Mucosa of descending colon (tissue), 3 donors: ENCODE data around the gene EPX. TPM values are rescaled to one million over a fixed set of nuclear protein-coding genes. Genes with fewer than 3 reads are reported as not detected.

Experiments
- ATAC-seq: fragments of 200-7000 bp; cut with Tn5 transposase; one replicate; pipeline ENCODE4 v1.9.1; 2020; ENCODE audit warnings: mild to moderate bottlenecking, moderate library complexity
- DNase-seq, 3 donors: peaks; one replicate each; pipeline ENCODE4 v3.0.0-alpha.2; 2020
- H3K36me3 ChIP-seq: fragments of 200-600 bp; one replicate; pipeline ENCODE4 v1.8.0; 2021; ENCODE audit warnings: low read depth, mild to moderate bottlenecking
- H3K4me1 ChIP-seq: fragments of 200-600 bp; one replicate; pipeline ENCODE4 v1.8.0; 2021; ENCODE audit warnings: low read depth, mild to moderate bottlenecking
- H3K4me3 ChIP-seq: fragments of 200-600 bp; one replicate; pipeline ENCODE4 v1.8.0; 2021; ENCODE audit warnings: mild to moderate bottlenecking
- H3K9me3 ChIP-seq: fragments of 200-600 bp; one replicate; pipeline ENCODE4 v1.8.0; 2021; ENCODE audit warnings: mild to moderate bottlenecking
- intact Hi-C, 2 donors: fragments of 100-400 bp; cut with DNase I in 1 of 2; cut with micrococcal nuclease in 1 of 2; formaldehyde crosslinking; loops; one replicate each; pipeline versions ENCODE4 v1.11.0 to v1.11.1; 2022; cut with DNase I, micrococcal nuclease
- total RNA-seq, 3 donors: library from RNA; stranded (reverse); fragmentation: NEBNext Ultra II Directional in 2 of 3; extraction: Animal tissue kit (Norgen Biotek cat#: 25700) in 2 of 3; gene quantifications; one replicate each; pipeline versions ENCODE4 v1.2.1 to v1.2.4, GENCODE V29; 2021 to 2023
- TF ChIP-seq, protein P1 (sequence below): fragments of 200-600 bp; IDR thresholded peaks from one replicate; pipeline ENCODE4 v1.8.0; 2022; ENCODE audit warnings: antibody characterized with exemption, mild to moderate bottlenecking
- donor health status: DM: no; HTN: no; CAD: no; lungs with moderate emphysema.
- donor health status: DM: no; HTN: no; CAD: no.
- donor health status: DM: no; HTN: yes; CAD: no.

Gene EPX
- total RNA-seq, 3 donors from 2014 or later = not detected

DNA sequence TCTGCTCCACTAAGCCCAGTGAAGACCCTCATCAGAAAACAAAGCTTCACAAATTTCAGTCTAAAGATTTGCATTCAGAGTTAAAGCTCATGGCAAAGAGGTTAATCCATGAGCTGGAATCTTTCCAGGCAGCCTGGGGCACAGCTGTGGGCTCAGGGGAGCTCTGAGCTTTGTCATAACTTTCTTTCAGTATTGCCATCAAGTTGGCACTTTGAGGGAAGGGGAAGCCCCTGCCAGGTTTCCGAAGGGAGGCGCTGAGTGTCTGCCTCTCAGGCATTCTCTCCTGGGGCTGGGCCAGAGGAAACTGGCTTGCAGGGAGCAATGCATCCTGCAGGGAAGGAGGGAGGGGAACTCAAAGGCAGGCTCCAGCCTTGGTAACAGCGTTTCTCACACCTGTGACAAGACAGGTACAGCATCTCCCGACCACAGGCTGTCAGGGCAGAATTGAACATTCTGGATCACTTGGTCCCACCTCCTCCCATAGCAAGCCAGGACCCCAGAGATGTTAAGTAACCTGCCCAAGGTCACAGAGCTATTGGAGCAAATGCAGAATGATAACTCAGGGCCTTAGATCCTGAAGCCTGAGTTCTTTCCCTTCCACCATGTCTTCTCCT lies 49.8 kb downstream of the EPX start:
- TF ChIP-seq, protein P1, sequence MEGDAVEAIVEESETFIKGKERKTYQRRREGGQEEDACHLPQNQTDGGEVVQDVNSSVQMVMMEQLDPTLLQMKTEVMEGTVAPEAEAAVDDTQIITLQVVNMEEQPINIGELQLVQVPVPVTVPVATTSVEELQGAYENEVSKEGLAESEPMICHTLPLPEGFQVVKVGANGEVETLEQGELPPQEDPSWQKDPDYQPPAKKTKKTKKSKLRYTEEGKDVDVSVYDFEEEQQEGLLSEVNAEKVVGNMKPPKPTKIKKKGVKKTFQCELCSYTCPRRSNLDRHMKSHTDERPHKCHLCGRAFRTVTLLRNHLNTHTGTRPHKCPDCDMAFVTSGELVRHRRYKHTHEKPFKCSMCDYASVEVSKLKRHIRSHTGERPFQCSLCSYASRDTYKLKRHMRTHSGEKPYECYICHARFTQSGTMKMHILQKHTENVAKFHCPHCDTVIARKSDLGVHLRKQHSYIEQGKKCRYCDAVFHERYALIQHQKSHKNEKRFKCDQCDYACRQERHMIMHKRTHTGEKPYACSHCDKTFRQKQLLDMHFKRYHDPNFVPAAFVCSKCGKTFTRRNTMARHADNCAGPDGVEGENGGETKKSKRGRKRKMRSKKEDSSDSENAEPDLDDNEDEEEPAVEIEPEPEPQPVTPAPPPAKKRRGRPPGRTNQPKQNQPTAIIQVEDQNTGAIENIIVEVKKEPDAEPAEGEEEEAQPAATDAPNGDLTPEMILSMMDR = no peak
- ATAC-seq = no peak
- no peaks in the 10 kb centered on the region for H3K9me3 ChIP-seq
- intact Hi-C loops = no loop called here
- no peaks in the 10 kb centered on the region for H3K36me3 ChIP-seq
- H3K4me3 ChIP-seq = no peak overlapping the region
- H3K4me1 ChIP-seq = no peaks in the 10 kb centered on the region
- DNase-seq = no peak

DNA sequence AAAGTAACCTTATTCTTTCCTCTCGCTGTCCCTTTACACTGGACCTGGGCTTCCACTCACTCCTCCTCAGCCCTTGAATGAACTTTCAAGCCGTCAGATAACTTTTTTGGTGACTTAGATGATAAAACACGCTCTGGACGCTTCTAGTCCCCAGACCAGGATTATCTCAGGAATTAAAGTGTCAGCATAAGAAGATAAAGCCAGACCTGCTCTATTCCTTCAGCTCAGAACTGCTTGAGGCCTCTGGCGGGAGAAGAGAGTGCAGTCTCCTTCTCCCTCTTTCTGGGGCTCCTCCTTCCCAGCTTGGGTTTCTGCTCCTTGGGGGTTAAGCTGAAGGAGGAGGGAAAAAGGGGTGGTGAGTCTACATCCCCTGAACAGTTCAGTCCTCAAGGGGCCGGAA lies 52.4 kb downstream of the EPX start:
- intact Hi-C loops = no loop called here
- Histone ChIP-seq H3K4me3 (no peak overlapping the region), H3K4me1 (peaks cover 6% of the 10 kb centered on the region), H3K36me3 (no peaks in the 10 kb centered on the region), H3K9me3 (no peaks in the 10 kb centered on the region)
- ATAC-seq (no peak), DNase-seq (no peak)
- TF ChIP-seq, protein P1 = no peak

GRCh38 chr17:58245428-58246103 lies 53.0 kb downstream of the EPX start:
- Histone ChIP-seq H3K9me3 (no peaks in the 10 kb centered on the region), H3K4me3 (no peak overlapping the region), H3K4me1 (peaks cover 6% of the 10 kb centered on the region), H3K36me3 (no peaks in the 10 kb centered on the region)
- ATAC-seq (peak; percentile 37), DNase-seq (no peak)
- intact Hi-C loops = no loop called here
- TF ChIP-seq, protein P1 = no peak

DNA sequence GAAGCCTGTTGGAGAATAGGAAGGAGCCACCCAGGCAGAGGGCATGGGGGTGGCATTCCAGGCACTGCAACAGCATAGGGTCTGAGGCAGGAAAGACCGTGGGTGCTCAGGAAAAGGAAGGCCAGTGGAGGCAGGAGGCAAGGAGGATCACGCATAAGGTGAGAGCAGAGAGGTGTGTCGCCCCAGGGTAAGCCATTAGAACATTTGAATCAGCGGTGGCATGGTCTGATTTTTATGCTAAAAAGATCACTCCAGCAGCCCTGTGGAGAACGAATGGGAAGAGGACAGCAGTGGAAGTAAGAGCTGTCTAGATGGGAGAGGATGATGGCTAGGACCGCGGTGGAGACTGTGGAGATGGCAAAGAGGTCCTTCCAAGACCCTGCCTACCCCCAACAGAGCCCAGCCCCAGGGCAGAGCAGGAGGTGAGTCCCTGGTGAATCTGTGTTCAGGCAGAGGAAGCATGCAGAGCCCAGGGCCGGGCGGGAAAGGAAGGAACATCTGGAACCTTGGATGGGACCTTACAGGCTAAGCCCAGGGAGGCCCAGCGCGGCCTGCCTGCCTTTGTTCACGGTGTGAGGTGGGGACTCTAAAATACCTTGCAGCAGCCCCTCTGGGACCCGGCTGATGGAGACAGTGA lies 53.7 kb downstream of the EPX start:
- Histone ChIP-seq H3K9me3 (no peaks in the 10 kb centered on the region), H3K4me3 (no peak overlapping the region), H3K4me1 (peaks cover 6% of the 10 kb centered on the region), H3K36me3 (no peaks in the 10 kb centered on the region)
- TF ChIP-seq, protein P1 = no peak
- ATAC-seq (no peak), DNase-seq (no peak)
- intact Hi-C loops = no loop called here

GRCh38 chr17:58246781-58247180 lies 54.3 kb downstream of the EPX start:
- Histone ChIP-seq H3K4me1 (peaks cover 6% of the 10 kb centered on the region), H3K36me3 (no peaks in the 10 kb centered on the region), H3K4me3 (no peak overlapping the region), H3K9me3 (no peaks in the 10 kb centered on the region)
- DNase-seq = no peak
- ATAC-seq = no peak
- TF ChIP-seq, protein P1 = no peak
- intact Hi-C loops = no loop called here
